Mucosa of descending colon (tissue), 3 donors: ENCODE measurements around the gene ZNF891. TPM values are rescaled to one million over a fixed set of nuclear protein-coding genes. Genes with fewer than 3 reads are reported as not detected.
A peak's percentile ranks its signal among the peaks of the same experiment; 100 is the strongest.

Experiments used
- ATAC-seq: fragments of 200-7000 bp; cut with Tn5 transposase; one replicate; pipeline ENCODE4 v1.9.1; 2020; ENCODE audit warnings: mild to moderate bottlenecking, moderate library complexity
- DNase-seq, 3 donors: peaks; one replicate each; pipeline ENCODE4 v3.0.0-alpha.2; 2020
- H3K36me3 ChIP-seq: fragments of 200-600 bp; one replicate; pipeline ENCODE4 v1.8.0; 2021; ENCODE audit warnings: low read depth, mild to moderate bottlenecking
- H3K4me1 ChIP-seq: fragments of 200-600 bp; one replicate; pipeline ENCODE4 v1.8.0; 2021; ENCODE audit warnings: low read depth, mild to moderate bottlenecking
- H3K4me3 ChIP-seq: fragments of 200-600 bp; one replicate; pipeline ENCODE4 v1.8.0; 2021; ENCODE audit warnings: mild to moderate bottlenecking
- H3K9me3 ChIP-seq: fragments of 200-600 bp; one replicate; pipeline ENCODE4 v1.8.0; 2021; ENCODE audit warnings: mild to moderate bottlenecking
- CTCF ChIP-seq: fragments of 200-600 bp; IDR thresholded peaks from one replicate; pipeline ENCODE4 v1.8.0; 2022; ENCODE audit warnings: antibody characterized with exemption, mild to moderate bottlenecking
- intact Hi-C, 2 donors: fragments of 100-400 bp; cut with DNase I in 1 of 2; cut with micrococcal nuclease in 1 of 2; formaldehyde crosslinking; loops; one replicate each; pipeline versions ENCODE4 v1.11.0 to v1.11.1; 2022; cut with DNase I, micrococcal nuclease
- total RNA-seq, 3 donors: library from RNA; stranded (reverse); fragmentation: NEBNext Ultra II Directional in 2 of 3; extraction: Animal tissue kit (Norgen Biotek cat#: 25700) in 2 of 3; gene quantifications; one replicate each; pipeline versions ENCODE4 v1.2.1 to v1.2.4, GENCODE V29; 2021 to 2023
- donor health status: DM: no; HTN: no; CAD: no; lungs with moderate emphysema.
- donor health status: DM: no; HTN: no; CAD: no.
- donor health status: DM: no; HTN: yes; CAD: no.

ZNF891 gene
- total RNA-seq, 3 donors from 2014 or later = 1.4 to 4.3 (median 2.3) TPM

GRCh38 chr12:133083345-133083744 is 46.7 kb downstream of the ZNF891 start:
- H3K36me3 ChIP-seq = peaks cover 30% of the 10 kb centered on the region
- intact Hi-C loops = no loop called here
- no peaks in the 10 kb centered on the region for H3K4me1 ChIP-seq
- no peak overlapping the region for H3K4me3 ChIP-seq
- ATAC-seq (no peak), DNase-seq (no peak)
- no peak for TF ChIP-seq CTCF
- H3K9me3 ChIP-seq = peaks cover 81% of the 10 kb centered on the region

- Histone ChIP-seq H3K4me1 (no peaks in the 10 kb centered on the region), H3K36me3 (peaks cover 27% of the 10 kb centered on the region), H3K4me3 (peak overlapping the region; percentile 59), H3K9me3 (peaks cover 81% of the 10 kb centered on the region)
- intact Hi-C loops = loop anchor here in 1 of 2 donors (2.0 kb wide), 1 partner anchor 50 kb away; the partner anchor contains the start of genes ZNF10 and ZNF891
- peak in 2 of 3 donors; percentile 29 to 35 for DNase-seq
- ATAC-seq = no peak
- TF ChIP-seq CTCF = no peak
Observed at GRCh38 chr12:133081159-133081780, 48.8 kb downstream of the ZNF891 start.

- H3K4me3 ChIP-seq = peak within 1 kb of the TSS; percentile 59
- ATAC-seq (peak; percentile 85), DNase-seq (peak; percentile 96 to 97 (median 96))
- intact Hi-C loops = loop anchor here in 1 of 2 donors (2.0 kb wide), 1 partner anchor 50 kb away; the partner anchor contains the start of genes ZNF10 and ZNF891
- no peaks in the 10 kb centered on the region for H3K4me1 ChIP-seq
- peaks cover 20% of the 10 kb centered on the region for H3K36me3 ChIP-seq
- peaks cover 81% of the 10 kb centered on the region for H3K9me3 ChIP-seq
- peak; percentile 5 for TF ChIP-seq CTCF
Observed at GRCh38 chr12:133080368-133081158, 49.5 kb downstream of the ZNF891 start, which contains the start of gene ZNF140. Gene ZNF140 (plus strand): TSS chr12:133080923. CDS start chr12:133081321, 398 bp downstream.

GRCh38 chr12:133080026-133080367 is 50.1 kb downstream of the ZNF891 start:
- H3K36me3 ChIP-seq = peaks cover 14% of the 10 kb centered on the region
- no peak for TF ChIP-seq CTCF
- intact Hi-C loops = loop anchor here in 1 of 2 donors (2.0 kb wide), 1 partner anchor 51 kb away; the partner anchor contains the start of genes ZNF10 and ZNF891
- peak; percentile 97 to 99 (median 97) for DNase-seq
- peaks cover 81% of the 10 kb centered on the region for H3K9me3 ChIP-seq
- no peaks in the 10 kb centered on the region for H3K4me1 ChIP-seq
- peak; percentile 91 for ATAC-seq
- H3K4me3 ChIP-seq = peak overlapping the region; percentile 59

- intact Hi-C loops = no loop called here
- Histone ChIP-seq H3K4me1 (no peaks in the 10 kb centered on the region), H3K36me3 (no peaks in the 10 kb centered on the region), H3K4me3 (no peak overlapping the region), H3K9me3 (peaks cover 97% of the 10 kb centered on the region)
- ATAC-seq (no peak), DNase-seq (no peak)
- no peak for TF ChIP-seq CTCF
Observed at GRCh38 chr12:133073836-133074235, 56.2 kb downstream of the ZNF891 start.
